ENCODE results near the gene ABRAXAS1.

- TF ChIP-seq CTCF (IDR thresholded peaks at IDR 0.05) (no peak), POLR2A (IDR thresholded peaks at IDR 0.05) (no peak)
Observed at GRCh38 chr4:83486457-83487129, 1.7 kb upstream of the ABRAXAS1 start.

Data from body of pancreas (tissue), 4 donors.